GM18517 (cell line): ENCODE results near the gene FRZB.

Source experiments
- ATAC-seq: cut with Tn5 transposase; IDR thresholded peaks from one replicate; pipeline ENCODE4 v1.9.1; 2021; ENCODE audit warnings: mild to moderate bottlenecking, moderate library complexity; ENCODE audit not compliant: unreplicated experiment

Gene FRZB

GRCh38 chr2:182845794-182846417 is 20.5 kb downstream of the FRZB start:
- no peak for ATAC-seq

- no peak for ATAC-seq
Observed at GRCh38 chr2:182836451-182836850, 30.0 kb downstream of the FRZB start.

- ATAC-seq: no peak
Observed at GRCh38 chr2:182834293-182834692, 32.1 kb downstream of the FRZB start.

GRCh38 chr2:182833084-182833854 is 33.2 kb downstream of the FRZB start:
- ATAC-seq: no peak

GRCh38 chr2:182831921-182832320 is 34.5 kb downstream of the FRZB start:
- no peak for ATAC-seq

GRCh38 chr2:182831101-182831500 is 35.3 kb downstream of the FRZB start:
- no peak for ATAC-seq

- ATAC-seq: no peak
Observed at GRCh38 chr2:182827182-182827879, 39.1 kb downstream of the FRZB start.

- ATAC-seq: no peak
Observed at GRCh38 chr2:182826496-182826895, 39.9 kb downstream of the FRZB start.

- no peak for ATAC-seq
Observed at GRCh38 chr2:182826064-182826463, 40.4 kb downstream of the FRZB start.

- ATAC-seq: no peak
Observed at GRCh38 chr2:182824767-182825158, 41.7 kb downstream of the FRZB start.

- ATAC-seq: no peak
Observed at GRCh38 chr2:182824056-182824766, 42.2 kb downstream of the FRZB start.

- no peak for ATAC-seq
Observed at GRCh38 chr2:182822733-182823132, 43.7 kb downstream of the FRZB start.

GRCh38 chr2:182821182-182821581 is 45.3 kb downstream of the FRZB start:
- ATAC-seq: no peak

GRCh38 chr2:182819412-182819811 is 47.0 kb downstream of the FRZB start:
- no peak for ATAC-seq

GRCh38 chr2:182818925-182819324 is 47.5 kb downstream of the FRZB start:
- ATAC-seq: no peak

- ATAC-seq: no peak
Observed at GRCh38 chr2:182818501-182818900, 47.9 kb downstream of the FRZB start.

- ATAC-seq: no peak
Observed at GRCh38 chr2:182817558-182817957, 48.9 kb downstream of the FRZB start.

GRCh38 chr2:182816866-182817265 is 49.6 kb downstream of the FRZB start:
- ATAC-seq: no peak

GRCh38 chr2:182814804-182815203 is 51.6 kb downstream of the FRZB start:
- ATAC-seq: no peak

- no peak for ATAC-seq
Observed at GRCh38 chr2:182814380-182814779, 52.1 kb downstream of the FRZB start.

GRCh38 chr2:182810087-182810486 is 56.4 kb downstream of the FRZB start:
- no peak for ATAC-seq
